ENCODE data around the gene MAGI2. TPM values are rescaled to one million over a fixed set of nuclear protein-coding genes. Genes with fewer than 3 reads are reported as not detected.

The MAGI2 gene
- total and polyA plus RNA-seq, 2 of the 13 experiments (the other 11 are each of a cell fraction or from before 2014, with no cell fraction given) = 1.5 to 3.8 TPM

DNA sequence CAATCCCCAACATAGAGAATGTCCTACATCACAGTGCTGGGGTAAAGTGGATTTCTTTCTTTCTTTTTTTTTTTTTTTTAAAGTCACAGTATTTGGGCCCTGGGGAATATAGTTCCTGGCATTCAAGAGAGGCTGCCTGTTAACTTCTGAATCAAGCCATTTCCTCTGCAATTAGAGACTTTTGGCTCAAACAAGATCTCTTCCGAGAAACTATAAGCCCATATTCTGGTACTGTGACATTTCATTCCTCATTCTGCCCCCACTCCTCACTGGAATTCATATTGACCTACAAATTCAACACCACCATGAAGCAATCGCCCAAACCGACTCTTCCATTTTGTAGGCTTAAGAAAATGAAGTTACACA lies 1467.5 kb downstream of the MAGI2 start:
- Histone ChIP-seq H3K36me3 (replicated peaks in 1 of 2; ENCODE audit: control insufficient read depth in 1 of 2, insufficient read depth in 2 of 2, low read length in 2 of 2) (no peaks in the 10 kb centered on the region), H4K20me1 (ENCODE audit: insufficient read depth, low read length) (no peaks in the 10 kb centered on the region), H3K4me1 (ENCODE audit: insufficient read depth, low read length) (no peaks in the 10 kb centered on the region), H3K9ac (ENCODE audit: insufficient read depth, low read depth, low read length) (no peak overlapping the region), H3K27me3 (ENCODE audit: control insufficient read depth in 1 of 2, insufficient read depth in 2 of 2, low read length in 2 of 2) (peaks cover 0 to 3% of the 10 kb centered on the region in 2 experiments; a peak in 2 of 5 replicates), H2AFZ (ENCODE audit: low read length) (no peak overlapping the region), H3K4me3 (replicated peaks in 1 of 3; ENCODE audit: insufficient read depth in 1 of 3, low read depth in 2 of 3, low read length in 3 of 3) (no peak overlapping the region), H3K9me3 (ENCODE audit: low read length) (no peaks in the 10 kb centered on the region), H3K4me2 (ENCODE audit: low read depth, low read length) (no peak overlapping the region), H3K27ac (ENCODE audit: extremely low read length, insufficient read depth, low read length) (no peak overlapping the region), H3K79me2 (ENCODE audit: insufficient read depth, low read length) (no peaks in the 10 kb centered on the region)
- TF ChIP-seq ZNF251 (CRISPR knock-in tag; IDR thresholded peaks at IDR 0.05) = no peak
- TF ChIP-seq, protein P1, sequence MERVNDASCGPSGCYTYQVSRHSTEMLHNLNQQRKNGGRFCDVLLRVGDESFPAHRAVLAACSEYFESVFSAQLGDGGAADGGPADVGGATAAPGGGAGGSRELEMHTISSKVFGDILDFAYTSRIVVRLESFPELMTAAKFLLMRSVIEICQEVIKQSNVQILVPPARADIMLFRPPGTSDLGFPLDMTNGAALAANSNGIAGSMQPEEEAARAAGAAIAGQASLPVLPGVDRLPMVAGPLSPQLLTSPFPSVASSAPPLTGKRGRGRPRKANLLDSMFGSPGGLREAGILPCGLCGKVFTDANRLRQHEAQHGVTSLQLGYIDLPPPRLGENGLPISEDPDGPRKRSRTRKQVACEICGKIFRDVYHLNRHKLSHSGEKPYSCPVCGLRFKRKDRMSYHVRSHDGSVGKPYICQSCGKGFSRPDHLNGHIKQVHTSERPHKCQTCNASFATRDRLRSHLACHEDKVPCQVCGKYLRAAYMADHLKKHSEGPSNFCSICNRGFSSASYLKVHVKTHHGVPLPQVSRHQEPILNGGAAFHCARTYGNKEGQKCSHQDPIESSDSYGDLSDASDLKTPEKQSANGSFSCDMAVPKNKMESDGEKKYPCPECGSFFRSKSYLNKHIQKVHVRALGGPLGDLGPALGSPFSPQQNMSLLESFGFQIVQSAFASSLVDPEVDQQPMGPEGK (CRISPR knock-in tag; IDR thresholded peaks at IDR 0.05) = no peak
- no peak for TF ChIP-seq HOXA3 (CRISPR knock-in tag; IDR thresholded peaks at IDR 0.05)
- TF ChIP-seq TCF7 (IDR thresholded peaks at IDR 0.05; ENCODE audit: low read depth) = no peak
- TF ChIP-seq ZNF749 (CRISPR knock-in tag; IDR thresholded peaks at IDR 0.05; ENCODE audit: borderline replicate concordance) = no peak
- TF ChIP-seq BORCS8-MEF2B (CRISPR knock-in tag; IDR thresholded peaks at IDR 0.05) = no peak
- TF ChIP-seq, protein P2, sequence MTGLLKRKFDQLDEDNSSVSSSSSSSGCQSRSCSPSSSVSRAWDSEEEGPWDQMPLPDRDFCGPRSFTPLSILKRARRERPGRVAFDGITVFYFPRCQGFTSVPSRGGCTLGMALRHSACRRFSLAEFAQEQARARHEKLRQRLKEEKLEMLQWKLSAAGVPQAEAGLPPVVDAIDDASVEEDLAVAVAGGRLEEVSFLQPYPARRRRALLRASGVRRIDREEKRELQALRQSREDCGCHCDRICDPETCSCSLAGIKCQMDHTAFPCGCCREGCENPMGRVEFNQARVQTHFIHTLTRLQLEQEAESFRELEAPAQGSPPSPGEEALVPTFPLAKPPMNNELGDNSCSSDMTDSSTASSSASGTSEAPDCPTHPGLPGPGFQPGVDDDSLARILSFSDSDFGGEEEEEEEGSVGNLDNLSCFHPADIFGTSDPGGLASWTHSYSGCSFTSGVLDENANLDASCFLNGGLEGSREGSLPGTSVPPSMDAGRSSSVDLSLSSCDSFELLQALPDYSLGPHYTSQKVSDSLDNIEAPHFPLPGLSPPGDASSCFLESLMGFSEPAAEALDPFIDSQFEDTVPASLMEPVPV (CRISPR knock-in tag; IDR thresholded peaks at IDR 0.05) = no peak
- TF ChIP-seq, protein P3, sequence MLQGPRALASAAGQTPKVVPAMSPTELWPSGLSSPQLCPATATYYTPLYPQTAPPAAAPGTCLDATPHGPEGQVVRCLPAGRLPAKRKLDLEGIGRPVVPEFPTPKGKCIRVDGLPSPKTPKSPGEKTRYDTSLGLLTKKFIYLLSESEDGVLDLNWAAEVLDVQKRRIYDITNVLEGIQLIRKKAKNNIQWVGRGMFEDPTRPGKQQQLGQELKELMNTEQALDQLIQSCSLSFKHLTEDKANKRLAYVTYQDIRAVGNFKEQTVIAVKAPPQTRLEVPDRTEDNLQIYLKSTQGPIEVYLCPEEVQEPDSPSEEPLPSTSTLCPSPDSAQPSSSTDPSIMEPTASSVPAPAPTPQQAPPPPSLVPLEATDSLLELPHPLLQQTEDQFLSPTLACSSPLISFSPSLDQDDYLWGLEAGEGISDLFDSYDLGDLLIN (CRISPR knock-in tag; IDR thresholded peaks at IDR 0.05; ENCODE audit: borderline replicate concordance) = no peak
- TF ChIP-seq FOXP1 (IDR thresholded peaks at IDR 0.05) = no peak
- TF ChIP-seq FOXP1 (CRISPR knock-in tag; IDR thresholded peaks at IDR 0.05) = no peak
- TF ChIP-seq SRSF4 (IDR thresholded peaks at IDR 0.05; ENCODE audit: low read depth, low read length, poor library complexity, severe bottlenecking) = no peak
- DNase-seq (ENCODE audit: low spot score) (no peak), ATAC-seq (no peak), FAIRE-seq (no peak)
- in situ Hi-C loops (cut with HindIII; ENCODE audit: extremely low pct_ligation_motif_present, low pct_unique_long_range_greater_than_20kb) = no loop called here
- WGBS (ENCODE audit: low lambda C conversion rate) = 0% methylated on average over 3 of the region's 3 CpGs
- intact Hi-C loops (cut with micrococcal nuclease; ENCODE audit: unreplicated experiment) = no loop called here
- BruUV-seq (replicated peaks) = no TSS peak
- CTCF ChIA-PET (ENCODE audit: low intra/inter-chr PET ratio, low total read pairs) = no interaction called here
- POLR2A ChIA-PET = no interaction called here
